H9 (cell line): ENCODE data around the gene HMCN1. TPM values are rescaled to one million over a fixed set of nuclear protein-coding genes. Genes with fewer than 3 reads are reported as not detected.

Experiments used
- DNase-seq: peaks from one replicate; pipeline ENCODE4 v3.0.0-alpha.2; 2017
- H2AFZ ChIP-seq: one replicate; pipeline ENCODE4 v1.6.1; 2013; ENCODE audit warnings: mild to moderate bottlenecking, low read length, control low read depth, moderate library complexity
- H2AK5ac ChIP-seq: 2 replicates; pipeline ENCODE4 v1.6.1; 2013; ENCODE audit warnings: low read length, control low read depth, mixed read lengths; ENCODE audit not compliant: insufficient read length
- H2BK120ac ChIP-seq: one replicate; pipeline ENCODE4 v1.6.1; 2013; ENCODE audit warnings: low read depth, mild to moderate bottlenecking, low read length, control low read depth, inconsistent platforms; ENCODE audit not compliant: poor library complexity, severe bottlenecking
- H2BK12ac ChIP-seq: 2 replicates; pipeline ENCODE4 v1.6.1; 2013; ENCODE audit warnings: low read length, control low read depth, mixed read lengths, low read depth; ENCODE audit not compliant: insufficient read length
- H2BK15ac ChIP-seq: 2 replicates; pipeline ENCODE4 v1.6.1; 2013; ENCODE audit warnings: low read depth, low read length, control low read depth
- H2BK20ac ChIP-seq: one replicate; pipeline ENCODE4 v1.6.1; 2013; ENCODE audit warnings: low read depth, mild to moderate bottlenecking, low read length, control low read depth, inconsistent platforms; ENCODE audit not compliant: poor library complexity, severe bottlenecking
- H2BK5ac ChIP-seq: 2 replicates; pipeline ENCODE4 v1.6.1; 2013; ENCODE audit warnings: low read length, control low read depth, mixed read lengths; ENCODE audit not compliant: insufficient read length
- H3K14ac ChIP-seq: 2 replicates; pipeline ENCODE4 v1.6.1; 2013; ENCODE audit warnings: low read length, control low read depth; ENCODE audit not compliant: insufficient read depth
- H3K18ac ChIP-seq: 2 replicates; pipeline ENCODE4 v1.6.1; 2013; ENCODE audit warnings: low read depth, mild to moderate bottlenecking, mixed read lengths, low read length, control low read depth; ENCODE audit not compliant: insufficient read length
- H3K23ac ChIP-seq: 2 replicates; pipeline ENCODE4 v1.6.1; 2013; ENCODE audit warnings: low read length, control low read depth, mixed read lengths, low read depth; ENCODE audit not compliant: insufficient read length
- H3K23me2 ChIP-seq: 2 replicates; pipeline ENCODE4 v1.6.1; 2013; ENCODE audit warnings: low read depth, mild to moderate bottlenecking, mixed read lengths, low read length, control low read depth; ENCODE audit not compliant: insufficient read length, poor library complexity, severe bottlenecking
- H3K27ac ChIP-seq: 2 replicates; pipeline ENCODE4 v1.5.1; 2013; ENCODE audit warnings: low read length, control low read depth, mixed read lengths, low read depth; ENCODE audit not compliant: insufficient read length
- H3K27me3 ChIP-seq: 2 replicates; pipeline ENCODE4 v1.6.1; 2013; ENCODE audit warnings: low read length, control low read depth, inconsistent platforms; ENCODE audit not compliant: insufficient read depth
- H3K4ac ChIP-seq: 2 replicates; pipeline ENCODE4 v1.6.1; 2013; ENCODE audit warnings: low read depth, mild to moderate bottlenecking, control low read depth, inconsistent platforms, low read length, moderate library complexity
- H3K4me1 ChIP-seq: 2 replicates; pipeline ENCODE4 v1.6.1; 2013; ENCODE audit warnings: low read length, control low read depth, inconsistent platforms; ENCODE audit not compliant: insufficient read depth
- H3K4me2 ChIP-seq: 2 replicates; pipeline ENCODE4 v1.6.1; 2013; ENCODE audit warnings: low read length, control low read depth, mixed read lengths; ENCODE audit not compliant: insufficient read length, insufficient read depth
- H3K56ac ChIP-seq: 2 replicates; pipeline ENCODE4 v1.6.1; 2013; ENCODE audit warnings: low read depth, mild to moderate bottlenecking, mixed read lengths, low read length, control low read depth; ENCODE audit not compliant: insufficient read length
- H3K79me1 ChIP-seq: 2 replicates; pipeline ENCODE4 v1.6.1; 2013; ENCODE audit warnings: low read depth, mild to moderate bottlenecking, moderate library complexity, low read length, control low read depth, inconsistent platforms; ENCODE audit not compliant: insufficient read depth, poor library complexity, severe bottlenecking
- H3K79me2 ChIP-seq: 2 replicates; pipeline ENCODE4 v1.6.1; 2013; ENCODE audit warnings: low read length, control low read depth, inconsistent platforms; ENCODE audit not compliant: insufficient read depth
- H3K9ac ChIP-seq: 2 replicates; pipeline ENCODE4 v1.6.1; 2013; ENCODE audit warnings: low read length, control low read depth, mixed read lengths; ENCODE audit not compliant: insufficient read length; ENCODE audit errors: extremely low read depth
- H3K9me3 ChIP-seq: one replicate; pipeline ENCODE4 v1.6.1; 2013; ENCODE audit warnings: low read depth, low read length, inconsistent platforms; ENCODE audit not compliant: control insufficient read depth
- H3T11ph ChIP-seq: one replicate; pipeline ENCODE4 v1.6.1; 2013; ENCODE audit warnings: mild to moderate bottlenecking, low read length, control low read depth, inconsistent platforms
- H4K20me1 ChIP-seq: one replicate; pipeline ENCODE4 v1.6.1; 2013; ENCODE audit not compliant: control insufficient read depth, insufficient read length, insufficient read depth
- H4K5ac ChIP-seq: 2 replicates; pipeline ENCODE4 v1.6.1; 2013; ENCODE audit warnings: low read depth, mild to moderate bottlenecking, mixed read lengths, low read length, control low read depth; ENCODE audit not compliant: insufficient read length
- H4K8ac ChIP-seq: replicated peaks from 2 replicates; pipeline ENCODE4 v1.6.1; 2013; ENCODE audit warnings: low read length, control low read depth, mixed read lengths, low read depth; ENCODE audit not compliant: insufficient read length
- H4K91ac ChIP-seq: 2 replicates; pipeline ENCODE4 v1.6.1; 2013; ENCODE audit warnings: low read depth, mild to moderate bottlenecking, moderate library complexity, mixed read lengths, low read length, control low read depth; ENCODE audit not compliant: insufficient read length
- H3K27ac Mint-ChIP-seq, 3 experiments: 2 replicates in 2 of 3; 3 replicates in 1 of 3; pipeline ENCODE4 v1.8.0; 2020 to 2021; ENCODE audit warnings: mixed read lengths in 3 of 3, mild to moderate bottlenecking in 1 of 3, moderate library complexity in 1 of 3
- H3K27me3 Mint-ChIP-seq: 2 replicates; pipeline ENCODE4 v1.8.0; 2021; ENCODE audit warnings: low read depth, mild to moderate bottlenecking, moderate library complexity, mixed read lengths
- H3K36me3 Mint-ChIP-seq, 3 experiments: 2 replicates in 2 of 3; 3 replicates in 1 of 3; pipeline ENCODE4 v1.8.0; 2020 to 2021; ENCODE audit warnings: low read depth in 3 of 3, mixed read lengths in 3 of 3; ENCODE audit not compliant: insufficient read depth in 1 of 3
- H3K4me1 Mint-ChIP-seq, 2 experiments: 2 replicates each; pipeline ENCODE4 v1.8.0; 2020; ENCODE audit warnings: mixed read lengths in 2 of 2
- H3K4me3 Mint-ChIP-seq, 2 experiments: 2 replicates in 1 of 2; 3 replicates in 1 of 2; pipeline ENCODE4 v1.8.0; 2020 to 2021; ENCODE audit warnings: mild to moderate bottlenecking in 2 of 2, mixed read lengths in 2 of 2, moderate library complexity in 1 of 2
- H3K9me3 Mint-ChIP-seq, 2 experiments: 2 replicates in 1 of 2; 3 replicates in 1 of 2; pipeline ENCODE4 v1.8.0; 2020; ENCODE audit warnings: mild to moderate bottlenecking in 2 of 2, mixed read lengths in 2 of 2, moderate library complexity in 1 of 2
- CTCF ChIP-seq: fragments of 200-600 bp; sonication (generic); conservative IDR thresholded peaks from 3 replicates; pipeline ENCODE4 v1.8.0; 2021; ENCODE audit warnings: antibody characterized with exemption, mild to moderate bottlenecking
- WGBS: extraction: QIAGEN DNeasy Blood & Tissue Kit; methylation state at CpG from one replicate; pipeline ENCODE4 v1.1.7; 2013; ENCODE audit warnings: missing lambda C conversion rate, low lambda C conversion rate, mixed read lengths; ENCODE audit not compliant: insufficient read length; ENCODE audit errors: extremely low coverage; 5-methylcytosine and 5-hydroxymethylcytosine counted together
- total RNA-seq: library from RNA; stranded (reverse); gene quantifications from 2 replicates; pipeline ENCODE4 v1.2.1, GENCODE V29; 2021

HMCN1 gene
- total RNA-seq, 1 experiment from 2014 or later: 3.3 TPM

- Histone ChIP-seq H2AFZ (no peak overlapping the region), H3K79me1 (no peaks in the 10 kb centered on the region), H3K4me2 (peak overlapping the region; percentile 12), H3K14ac (no peak overlapping the region), H3K23ac (no peak overlapping the region), H2BK20ac (no peak overlapping the region), H4K91ac (no peak overlapping the region), H4K20me1 (no peaks in the 10 kb centered on the region), H3K18ac (no peak overlapping the region), H3T11ph (no peak overlapping the region), H2AK5ac (no peak overlapping the region), H4K8ac (no peak overlapping the region), H3K9ac (no peak overlapping the region), H2BK5ac (no peak overlapping the region), H3K56ac (no peak overlapping the region), H3K23me2 (no peaks in the 10 kb centered on the region), H3K9me3 (no peaks in the 10 kb centered on the region), H2BK15ac (no peak overlapping the region), H2BK120ac (no peak overlapping the region), H3K27me3 (no peaks in the 10 kb centered on the region), H3K4ac (no peak overlapping the region), H3K4me1 (peaks cover 9% of the 10 kb centered on the region; the same call in 1 of the 2 replicates), H3K79me2 (no peaks in the 10 kb centered on the region), H2BK12ac (no peak overlapping the region), H3K27ac (peak overlapping the region; percentile 72), H4K5ac (no peak overlapping the region)
- H3K9me3 Mint-ChIP-seq: no peaks in the 10 kb centered on the region
- DNase-seq: peak; percentile 67
- H3K27ac Mint-ChIP-seq: peak overlapping the region; percentile 92 to 96 (median 95)
- H3K4me3 Mint-ChIP-seq: peak overlapping the region; percentile 24 to 34; a peak in 3 of 5 replicates
- peaks cover 0 to 1% (median 0%) of the 10 kb centered on the region in 3 experiments; a peak in 2 of 7 replicates for H3K36me3 Mint-ChIP-seq
- H3K4me1 Mint-ChIP-seq: peaks cover 47 to 48% of the 10 kb centered on the region in 2 experiments
- WGBS: no CpG with 5 or more reads among the region's 2 CpGs
- no peaks in the 10 kb centered on the region for H3K27me3 Mint-ChIP-seq
- TF ChIP-seq CTCF: no peak
Observed at GRCh38 chr1:185912504-185912903, 178.3 kb downstream of the HMCN1 start.
